Measurements from ENCODE around the gene SLC7A14.

DNA sequence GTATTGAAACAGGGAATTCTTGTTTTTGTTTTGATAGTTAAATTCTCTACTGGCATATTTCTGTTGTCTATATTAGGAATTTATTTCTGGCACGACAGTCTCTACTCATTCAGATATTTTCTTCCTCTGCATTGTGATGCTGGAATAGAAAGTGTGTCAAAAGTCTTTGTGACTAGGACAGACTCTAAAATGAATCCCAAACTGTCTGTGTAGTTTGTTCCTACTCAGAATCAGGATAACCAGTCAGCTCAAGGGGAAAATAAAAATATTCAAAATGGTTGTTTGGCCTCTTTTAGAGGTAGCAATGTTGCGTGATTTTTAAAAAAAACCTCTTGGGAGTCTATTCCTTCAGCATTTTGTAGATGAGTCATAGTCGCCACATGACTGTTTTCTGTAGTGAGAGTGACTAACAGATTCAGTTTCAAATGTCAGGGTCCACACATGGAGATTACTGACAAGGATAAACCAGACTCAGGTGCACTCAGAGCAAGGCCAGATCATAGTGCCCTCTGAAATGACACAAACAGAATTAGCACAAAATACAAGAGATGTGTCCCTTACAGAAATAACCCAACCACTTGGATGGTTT is 13.1 kb downstream of the SLC7A14 start:
- TF ChIP-seq, protein P1, sequence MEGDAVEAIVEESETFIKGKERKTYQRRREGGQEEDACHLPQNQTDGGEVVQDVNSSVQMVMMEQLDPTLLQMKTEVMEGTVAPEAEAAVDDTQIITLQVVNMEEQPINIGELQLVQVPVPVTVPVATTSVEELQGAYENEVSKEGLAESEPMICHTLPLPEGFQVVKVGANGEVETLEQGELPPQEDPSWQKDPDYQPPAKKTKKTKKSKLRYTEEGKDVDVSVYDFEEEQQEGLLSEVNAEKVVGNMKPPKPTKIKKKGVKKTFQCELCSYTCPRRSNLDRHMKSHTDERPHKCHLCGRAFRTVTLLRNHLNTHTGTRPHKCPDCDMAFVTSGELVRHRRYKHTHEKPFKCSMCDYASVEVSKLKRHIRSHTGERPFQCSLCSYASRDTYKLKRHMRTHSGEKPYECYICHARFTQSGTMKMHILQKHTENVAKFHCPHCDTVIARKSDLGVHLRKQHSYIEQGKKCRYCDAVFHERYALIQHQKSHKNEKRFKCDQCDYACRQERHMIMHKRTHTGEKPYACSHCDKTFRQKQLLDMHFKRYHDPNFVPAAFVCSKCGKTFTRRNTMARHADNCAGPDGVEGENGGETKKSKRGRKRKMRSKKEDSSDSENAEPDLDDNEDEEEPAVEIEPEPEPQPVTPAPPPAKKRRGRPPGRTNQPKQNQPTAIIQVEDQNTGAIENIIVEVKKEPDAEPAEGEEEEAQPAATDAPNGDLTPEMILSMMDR (IDR thresholded peaks at IDR 0.05): no peak
- TF ChIP-seq EZH2 (IDR thresholded peaks at IDR 0.05; ENCODE audit: borderline replicate concordance, insufficient read depth, low read depth, low read length, poor library complexity, severe bottlenecking): no peak
